Tibial nerve (tissue), 4 donors: ENCODE results near the gene EPS8L1. TPM values are rescaled to one million over a fixed set of nuclear protein-coding genes. Genes with fewer than 3 reads are reported as not detected.

Experiments used
- DNase-seq, 2 donors: peaks; one replicate each; pipeline ENCODE4 v3.0.0-alpha.2; 2019; ENCODE audit warnings: low spot score in 2 of 2
- H3K27ac ChIP-seq, 4 donors: fragments of 200-600 bp; sonication (generic) in 3 of 4; one replicate each; pipeline ENCODE4 v1.5.1; 2017 to 2019; ENCODE audit warnings: mild to moderate bottlenecking in 1 of 4
- H3K27me3 ChIP-seq, 2 donors: fragments of 200-600 bp; sonication (generic) in 1 of 2; one replicate each; pipeline versions ENCODE4 v1.5.1 to v1.6.0; 2017 to 2019
- H3K36me3 ChIP-seq, 3 donors: fragments of 200-600 bp; sonication (generic); one replicate each; pipeline ENCODE4 v1.5.1; 2018 to 2019
- H3K4me1 ChIP-seq, 4 donors: fragments of 200-600 bp; sonication (generic) in 3 of 4; one replicate each; pipeline ENCODE4 v1.5.1; 2017 to 2019
- H3K4me3 ChIP-seq, 4 donors: fragments of 200-600 bp; sonication (generic) in 3 of 4; one replicate each; pipeline ENCODE4 v1.5.1; 2017 to 2019; ENCODE audit warnings: mild to moderate bottlenecking in 1 of 4, moderate library complexity in 1 of 4
- H3K9me3 ChIP-seq, 4 donors: fragments of 200-600 bp; sonication (generic) in 3 of 4; one replicate each; pipeline ENCODE4 v1.5.1; 2017 to 2019
- EP300 ChIP-seq, 2 donors: sonication (generic); formaldehyde crosslinking; IDR thresholded peaks; one replicate each; pipeline ENCODE4 v1.6.1; 2017; ENCODE audit warnings: antibody characterized with exemption in 2 of 2, mild to moderate bottlenecking in 1 of 2
- POLR2A ChIP-seq, 2 donors: fragments of 450-650 bp; IDR thresholded peaks; one replicate each; pipeline ENCODE4 v1.6.1; 2017; ENCODE audit warnings: antibody characterized with exemption in 2 of 2, mild to moderate bottlenecking in 2 of 2, moderate library complexity in 2 of 2
- WGBS, 2 donors: methylation state at CpG; one replicate each; pipeline ENCODE4 v1.1.5; 2018; 5-methylcytosine and 5-hydroxymethylcytosine counted together
- total RNA-seq, 4 donors: library from RNA; depleted of rRNA; stranded (reverse); fragments of >200 nt; gene quantifications; one replicate each; pipeline ENCODE4 v1.1.0, GENCODE V29; 2016
- TF ChIP-seq, protein P1 (sequence below), 5 experiments: fragments of 200-600 bp in 3 of 5; fragments of 450-650 bp in 2 of 5; sonication (generic) in 3 of 5; IDR thresholded peaks; one replicate each; pipeline ENCODE4 v1.5.1; 2016 to 2019; ENCODE audit warnings: antibody characterized with exemption in 5 of 5, mild to moderate bottlenecking in 3 of 5, moderate library complexity in 2 of 5

Gene EPS8L1
- total RNA-seq, 4 donors from 2014 or later: 0.44 to 1.2 TPM; not detected in 2

DNA sequence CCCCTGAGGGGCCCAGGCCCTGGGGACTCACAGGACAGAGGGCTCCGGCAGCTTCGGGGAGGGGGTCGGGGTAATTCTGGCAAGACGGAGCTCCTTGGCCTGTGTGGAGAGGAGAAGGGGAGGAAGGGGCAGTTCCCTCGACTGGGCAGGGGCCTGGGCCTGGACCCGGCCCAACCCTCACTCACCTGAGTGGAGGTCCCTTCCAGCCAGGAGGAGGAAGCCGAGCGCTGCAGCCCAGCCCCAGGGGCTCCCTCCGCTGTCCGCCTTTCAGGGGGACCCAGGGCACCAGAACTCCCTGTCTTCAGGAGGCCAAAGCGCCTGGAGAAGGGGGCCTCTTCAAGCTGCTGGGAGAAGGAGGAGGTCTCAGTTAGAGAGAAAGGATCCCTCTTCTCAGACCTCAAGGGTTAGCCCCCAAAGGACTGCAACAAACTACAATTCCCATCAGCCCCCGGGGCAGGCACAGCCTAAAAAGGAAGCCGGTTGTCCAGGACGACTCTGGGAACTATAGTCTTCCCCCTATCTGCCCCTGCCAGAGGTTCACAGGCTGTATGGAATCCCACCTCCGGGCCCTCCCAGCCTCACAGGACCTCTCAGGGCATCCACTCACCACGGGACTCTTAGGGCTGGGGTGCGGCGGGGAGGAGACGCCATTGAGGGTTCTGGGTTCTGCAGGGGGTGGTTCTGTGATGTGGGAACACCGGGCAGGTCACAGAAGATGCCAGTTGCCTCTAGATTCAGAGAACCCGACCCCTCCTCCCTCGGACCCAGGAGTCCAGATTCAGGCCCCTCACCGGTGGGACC, 19.8 kb downstream of the EPS8L1 start:
- Histone ChIP-seq H3K4me3 (no peak overlapping the region), H3K36me3 (peaks cover 4 to 75% (median 28%) of the 10 kb centered on the region in 3 donors), H3K4me1 (peaks cover 0 to 18% (median 6%) of the 10 kb centered on the region in 4 donors), H3K27ac (no peak overlapping the region), H3K9me3 (no peaks in the 10 kb centered on the region), H3K27me3 (no peaks in the 10 kb centered on the region)
- TF ChIP-seq, protein P1, sequence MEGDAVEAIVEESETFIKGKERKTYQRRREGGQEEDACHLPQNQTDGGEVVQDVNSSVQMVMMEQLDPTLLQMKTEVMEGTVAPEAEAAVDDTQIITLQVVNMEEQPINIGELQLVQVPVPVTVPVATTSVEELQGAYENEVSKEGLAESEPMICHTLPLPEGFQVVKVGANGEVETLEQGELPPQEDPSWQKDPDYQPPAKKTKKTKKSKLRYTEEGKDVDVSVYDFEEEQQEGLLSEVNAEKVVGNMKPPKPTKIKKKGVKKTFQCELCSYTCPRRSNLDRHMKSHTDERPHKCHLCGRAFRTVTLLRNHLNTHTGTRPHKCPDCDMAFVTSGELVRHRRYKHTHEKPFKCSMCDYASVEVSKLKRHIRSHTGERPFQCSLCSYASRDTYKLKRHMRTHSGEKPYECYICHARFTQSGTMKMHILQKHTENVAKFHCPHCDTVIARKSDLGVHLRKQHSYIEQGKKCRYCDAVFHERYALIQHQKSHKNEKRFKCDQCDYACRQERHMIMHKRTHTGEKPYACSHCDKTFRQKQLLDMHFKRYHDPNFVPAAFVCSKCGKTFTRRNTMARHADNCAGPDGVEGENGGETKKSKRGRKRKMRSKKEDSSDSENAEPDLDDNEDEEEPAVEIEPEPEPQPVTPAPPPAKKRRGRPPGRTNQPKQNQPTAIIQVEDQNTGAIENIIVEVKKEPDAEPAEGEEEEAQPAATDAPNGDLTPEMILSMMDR (IDR thresholded peaks at IDR 0.05): no peak
- TF ChIP-seq POLR2A (IDR thresholded peaks at IDR 0.05): no peak
- TF ChIP-seq EP300 (IDR thresholded peaks at IDR 0.05): no peak
- no peak for DNase-seq
- WGBS, 2 donors: 80 to 84% methylated on average over 14 to 23 of the region's 23 CpGs

DNA sequence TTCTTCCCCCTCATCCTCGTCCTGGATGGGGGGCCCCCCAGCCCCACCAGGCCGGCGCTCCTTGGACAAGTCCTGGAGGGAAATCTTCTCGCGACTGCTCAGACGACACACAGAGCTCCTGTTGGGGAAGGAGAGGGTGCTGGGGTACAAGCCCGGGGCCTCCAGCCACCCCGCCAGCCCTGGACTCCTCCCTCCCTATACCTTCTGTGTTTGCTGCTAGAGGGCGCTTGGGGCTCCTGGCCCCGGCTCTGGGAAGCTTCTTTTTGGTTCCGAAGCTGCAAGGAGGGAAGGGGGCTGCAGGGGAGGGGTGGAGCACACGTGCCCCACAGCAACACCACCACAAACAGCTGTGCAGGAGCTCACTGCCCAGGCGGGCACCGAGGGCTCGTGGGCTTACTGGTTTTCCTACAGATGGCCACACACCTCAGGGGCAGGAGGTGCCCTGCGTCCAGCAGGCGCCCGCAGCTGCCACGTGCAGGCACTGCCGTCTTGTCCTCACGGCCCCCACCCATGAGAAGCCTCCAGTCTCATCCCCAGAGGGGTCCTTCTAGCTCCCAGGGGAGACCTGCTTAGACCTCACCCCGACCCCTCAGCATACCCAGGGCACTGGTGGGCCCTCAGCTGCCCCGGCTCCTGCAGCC, 20.5 kb downstream of the EPS8L1 start:
- Histone ChIP-seq H3K27ac (no peak overlapping the region), H3K36me3 (peaks cover 4 to 75% (median 25%) of the 10 kb centered on the region in 3 donors), H3K4me3 (no peak overlapping the region), H3K27me3 (no peaks in the 10 kb centered on the region), H3K9me3 (no peaks in the 10 kb centered on the region), H3K4me1 (peaks cover 0 to 23% (median 6%) of the 10 kb centered on the region in 4 donors)
- 77 to 80% methylated on average over 17 to 23 of the region's 23 CpGs for WGBS, 2 donors
- TF ChIP-seq EP300 (IDR thresholded peaks at IDR 0.05): no peak
- TF ChIP-seq, protein P1 (IDR thresholded peaks at IDR 0.05): no peak
- TF ChIP-seq POLR2A (IDR thresholded peaks at IDR 0.05): no peak
- DNase-seq: no peak

DNA sequence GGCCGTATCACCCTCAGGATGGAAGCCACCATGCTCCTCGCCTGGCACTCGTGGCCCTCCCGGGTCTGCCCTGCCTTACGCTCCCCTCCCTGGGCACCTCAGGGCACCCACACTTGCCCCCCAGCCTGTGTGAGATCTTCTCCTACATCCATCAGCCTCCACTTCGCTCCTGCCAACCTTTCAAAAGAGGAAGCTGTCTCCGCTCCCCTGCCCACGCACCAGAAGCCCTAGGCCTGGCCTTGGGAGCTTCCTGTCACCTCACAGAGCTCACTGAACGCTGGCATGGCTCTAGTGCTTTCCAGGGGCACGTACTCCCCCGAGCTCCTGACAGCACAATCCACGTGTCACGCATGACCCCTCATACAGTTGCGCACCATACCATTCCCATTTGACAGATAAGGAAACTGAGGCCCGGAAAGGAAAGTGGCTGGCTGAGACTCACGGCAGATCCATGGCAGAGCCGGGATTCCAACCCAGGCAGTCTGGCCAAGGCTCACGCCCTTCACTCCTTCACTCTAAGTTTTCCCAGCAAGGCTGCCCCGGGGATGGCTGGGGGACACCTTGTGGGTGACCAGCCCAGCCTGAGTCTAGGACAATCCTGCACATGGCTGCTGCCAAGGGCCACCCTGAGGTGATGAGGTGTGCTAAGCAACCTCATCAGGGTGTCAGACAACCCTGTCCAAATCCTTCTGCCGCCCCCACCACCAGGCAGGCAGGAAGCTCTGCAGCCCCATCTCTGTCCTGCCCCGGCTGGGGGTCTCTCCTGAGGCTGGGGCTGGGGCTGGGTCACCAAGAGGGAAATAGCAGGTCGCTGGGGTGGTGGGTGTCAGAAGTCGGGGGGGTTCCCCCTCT, 22.4 kb downstream of the EPS8L1 start:
- peaks cover 0 to 4% (median 0%) of the 10 kb centered on the region in 4 donors for H3K9me3 ChIP-seq
- H3K36me3 ChIP-seq: peaks cover 4 to 75% (median 17%) of the 10 kb centered on the region in 3 donors
- no peak overlapping the region for H3K27ac ChIP-seq
- TF ChIP-seq, protein P1 (IDR thresholded peaks at IDR 0.05): no peak
- TF ChIP-seq EP300 (IDR thresholded peaks at IDR 0.05) (no peak), POLR2A (IDR thresholded peaks at IDR 0.05) (no peak)
- no peaks in the 10 kb centered on the region for H3K27me3 ChIP-seq
- no peak for DNase-seq
- no peak overlapping the region for H3K4me3 ChIP-seq
- WGBS, 2 donors: 90 to 93% methylated on average over 20 to 23 of the region's 23 CpGs
- peaks cover 0 to 23% (median 6%) of the 10 kb centered on the region in 4 donors for H3K4me1 ChIP-seq

DNA sequence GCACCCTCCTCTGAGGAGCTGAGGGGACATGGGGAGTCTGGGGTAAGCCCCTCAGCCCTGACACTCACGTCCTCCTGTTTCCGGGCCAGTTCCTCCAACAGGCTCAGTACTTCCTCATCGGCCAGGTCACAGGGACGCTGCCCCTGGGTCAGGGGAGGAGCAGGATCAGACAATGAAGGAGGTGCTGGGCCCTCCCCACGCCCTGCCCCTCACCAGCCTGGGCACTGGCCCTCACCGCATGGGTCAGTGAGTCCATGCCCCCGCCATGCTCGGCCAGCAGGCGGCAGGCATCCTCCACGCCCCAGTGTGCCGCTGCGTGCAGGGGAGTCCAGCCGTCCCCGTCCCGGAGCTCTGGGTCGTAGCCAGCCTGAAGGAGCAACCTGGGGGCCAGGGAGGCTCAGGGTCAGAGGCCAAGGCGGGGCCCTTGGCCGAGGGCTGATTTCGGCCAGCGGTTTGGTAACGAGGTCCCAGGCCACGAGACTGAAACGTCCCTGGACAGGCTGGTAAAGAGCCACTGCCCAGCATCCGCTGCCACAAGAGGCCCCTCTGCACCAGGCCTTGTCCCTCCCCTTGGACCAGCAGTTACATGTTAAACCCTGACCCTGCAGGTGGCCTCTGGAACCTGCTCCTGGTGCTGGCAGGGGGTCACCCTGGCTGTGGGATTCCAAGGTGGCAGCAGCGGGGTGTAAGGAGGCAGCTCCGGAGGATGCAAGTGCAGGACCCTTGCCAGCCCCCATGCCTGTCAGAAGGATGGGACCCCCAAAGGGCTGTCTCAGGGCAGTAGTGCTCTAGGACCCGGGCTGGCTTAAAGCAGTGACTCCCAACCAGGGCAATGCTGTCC, 23.3 kb downstream of the EPS8L1 start:
- Histone ChIP-seq H3K9me3 (peaks cover 0 to 9% (median 0%) of the 10 kb centered on the region in 4 donors), H3K36me3 (peaks cover 4 to 83% (median 23%) of the 10 kb centered on the region in 3 donors), H3K4me3 (no peak overlapping the region), H3K27ac (peak overlapping the region in 1 of 4 donors; percentile 38), H3K27me3 (no peaks in the 10 kb centered on the region), H3K4me1 (peaks cover 0 to 23% (median 6%) of the 10 kb centered on the region in 4 donors)
- DNase-seq: no peak
- 62 to 79% methylated on average over 17 to 23 of the region's 27 CpGs for WGBS, 2 donors
- no peak for TF ChIP-seq EP300 (IDR thresholded peaks at IDR 0.05)
- no peak for TF ChIP-seq POLR2A (IDR thresholded peaks at IDR 0.05)
- TF ChIP-seq, protein P1 (IDR thresholded peaks at IDR 0.05): no peak
